GM12878 (cell line): ENCODE data around the gene RPLP2. TPM values are rescaled to one million over a fixed set of nuclear protein-coding genes. Genes with fewer than 3 reads are reported as not detected.

Experiments
- polyA plus RNA-seq, 11 experiments: library from polyadenylated mRNA; depleted of rRNA in 4 of 11; unstranded in 6 of 11; stranded (reverse) in 5 of 11; fragments of >200 nt; fragmentation: Nextera tagmentation in 4 of 11; fragmentation: Illumina TruSeq in 1 of 11; extraction: Ambion mirVana in 4 of 11; extraction: Trizol in 1 of 11; gene quantifications; 1 replicate in 1 of 11; 2 replicates in 10 of 11; pipeline versions ENCODE4 v1.2.1 to v1.2.3, GENCODE V29; 2011 to 2016; ENCODE audit warnings: inconsistent platforms in 2 of 11, missing spikeins in 2 of 11, low read depth in 1 of 11
- small RNA-seq: library from RNA; depleted of rRNA; stranded (forward); fragments of <200 nt; gene quantifications from one replicate; pipeline ENCODE3, GENCODE V24; 2014
- total RNA-seq, 4 experiments: library from RNA; depleted of rRNA in 3 of 4; stranded (reverse); fragments of >200 nt in 3 of 4; fragmentation: Illumina TruSeq in 1 of 4; extraction: Trizol in 1 of 4; gene quantifications; 2 replicates each; pipeline versions ENCODE4 v1.2.1 to v1.2.3, GENCODE V29; 2013 to 2021

RPLP2 gene
- total and polyA plus RNA-seq, 10 of the 15 experiments (the other 5 are each of a cell fraction or from before 2014, with no cell fraction given) = 488 to 3,558 (median 1,481) TPM

Small RNAs within 50 kb of the gene (small RNA-seq; reads per million reads assigned to genes)
- not detected for gene SNORA52

Other genes starting within 250 kb of the RPLP2 start
Only the 7 nearest of the 23 such genes appear.
- 19.0 and 28.2 TPM in 2 replicates for gene GATD1, start 32.5 kb upstream of the RPLP2 start, total RNA-seq (2014; rRNA removed)
- 16.3 and 20.3 TPM in 2 replicates for gene GATD1, start 32.5 kb upstream of the RPLP2 start, total RNA-seq (2014; rRNA removed; fragmentation: Illumina TruSeq; extraction: Trizol)
- gene GATD1, start 32.5 kb upstream of the RPLP2 start, total RNA-seq (2021) = 59.7 and 62.3 TPM in 2 replicates
- 11.8 and 17.0 TPM in 2 replicates for gene GATD1, start 32.5 kb upstream of the RPLP2 start, polyA plus RNA-seq (2011; rRNA removed)
- 4.3 and 18.5 TPM in 2 replicates for gene GATD1, start 32.5 kb upstream of the RPLP2 start, polyA plus RNA-seq (2014; fragmentation: Illumina TruSeq; extraction: Trizol)
- 1 to 10 TPM; 1.2 to 3.3 TPM for gene GATD1, start 32.5 kb upstream of the RPLP2 start, polyA plus RNA-seq (2014; fragmentation: Nextera tagmentation; extraction: Ambion mirVana)
- gene GATD1, start 32.5 kb upstream of the RPLP2 start, polyA plus RNA-seq (2014; rRNA removed) = 85.8 and 92.6 TPM in 2 replicates
- gene GATD1, start 32.5 kb upstream of the RPLP2 start, polyA plus RNA-seq (2016; fragmentation: Nextera tagmentation; extraction: Ambion mirVana) = 10 to 100 TPM; 24.3 to 28.0 TPM
- gene CEND1, start 19.9 kb upstream of the RPLP2 start, total RNA-seq (2014; rRNA removed) = 5.5 and 7.2 TPM in 2 replicates
- gene CEND1, start 19.9 kb upstream of the RPLP2 start, total RNA-seq (2014; rRNA removed; fragmentation: Illumina TruSeq; extraction: Trizol) = 1.3 and 2.2 TPM in 2 replicates
- gene CEND1, start 19.9 kb upstream of the RPLP2 start, total RNA-seq (2021) = 6.9 and 9.0 TPM in 2 replicates
- gene CEND1, start 19.9 kb upstream of the RPLP2 start, polyA plus RNA-seq (2011; rRNA removed) = 0.22 and 0.31 TPM in 2 replicates
- 0.35 and 1.4 TPM in 2 replicates for gene CEND1, start 19.9 kb upstream of the RPLP2 start, polyA plus RNA-seq (2014; fragmentation: Illumina TruSeq; extraction: Trizol)
- gene CEND1, start 19.9 kb upstream of the RPLP2 start, polyA plus RNA-seq (2014; fragmentation: Nextera tagmentation; extraction: Ambion mirVana) = under 1 TPM in 1 of 2 experiments, not detected in 1; 0.55 TPM
- 7.3 and 10.1 TPM in 2 replicates for gene CEND1, start 19.9 kb upstream of the RPLP2 start, polyA plus RNA-seq (2014; rRNA removed)
- gene CEND1, start 19.9 kb upstream of the RPLP2 start, polyA plus RNA-seq (2016; fragmentation: Nextera tagmentation; extraction: Ambion mirVana) = 10 to 100 TPM; 12.7 to 13.6 TPM
- 7.5 and 8.3 TPM in 2 replicates for gene SLC25A22, start 11.7 kb upstream of the RPLP2 start, total RNA-seq (2014; rRNA removed)
- 3.6 and 3.9 TPM in 2 replicates for gene SLC25A22, start 11.7 kb upstream of the RPLP2 start, total RNA-seq (2014; rRNA removed; fragmentation: Illumina TruSeq; extraction: Trizol)
- gene SLC25A22, start 11.7 kb upstream of the RPLP2 start, total RNA-seq (2021) = 22.8 and 27.0 TPM in 2 replicates
- 2.9 and 8.0 TPM in 2 replicates for gene SLC25A22, start 11.7 kb upstream of the RPLP2 start, polyA plus RNA-seq (2011; rRNA removed)
- gene SLC25A22, start 11.7 kb upstream of the RPLP2 start, polyA plus RNA-seq (2014; fragmentation: Illumina TruSeq; extraction: Trizol) = 0.68 and 3.3 TPM in 2 replicates
- gene SLC25A22, start 11.7 kb upstream of the RPLP2 start, polyA plus RNA-seq (2014; fragmentation: Nextera tagmentation; extraction: Ambion mirVana) = under 1 TPM; 0.27 to 0.46 TPM
- 14.8 and 21.1 TPM in 2 replicates for gene SLC25A22, start 11.7 kb upstream of the RPLP2 start, polyA plus RNA-seq (2014; rRNA removed)
- 10 to 100 TPM; 14.4 to 18.4 TPM for gene SLC25A22, start 11.7 kb upstream of the RPLP2 start, polyA plus RNA-seq (2016; fragmentation: Nextera tagmentation; extraction: Ambion mirVana)
- gene PIDD1, start 4.7 kb upstream of the RPLP2 start, total RNA-seq (2014; rRNA removed) = 15.6 and 19.1 TPM in 2 replicates
- 3.8 and 4.0 TPM in 2 replicates for gene PIDD1, start 4.7 kb upstream of the RPLP2 start, total RNA-seq (2014; rRNA removed; fragmentation: Illumina TruSeq; extraction: Trizol)
- gene PIDD1, start 4.7 kb upstream of the RPLP2 start, total RNA-seq (2021) = 33.7 and 42.0 TPM in 2 replicates
- 2.8 and 8.0 TPM in 2 replicates for gene PIDD1, start 4.7 kb upstream of the RPLP2 start, polyA plus RNA-seq (2011; rRNA removed)
- gene PIDD1, start 4.7 kb upstream of the RPLP2 start, polyA plus RNA-seq (2014; fragmentation: Illumina TruSeq; extraction: Trizol) = 0.54 and 2.1 TPM in 2 replicates
- under 1 TPM; 0.11 to 0.84 TPM for gene PIDD1, start 4.7 kb upstream of the RPLP2 start, polyA plus RNA-seq (2014; fragmentation: Nextera tagmentation; extraction: Ambion mirVana)
- gene PIDD1, start 4.7 kb upstream of the RPLP2 start, polyA plus RNA-seq (2014; rRNA removed) = 52.2 and 64.4 TPM in 2 replicates
- gene PIDD1, start 4.7 kb upstream of the RPLP2 start, polyA plus RNA-seq (2016; fragmentation: Nextera tagmentation; extraction: Ambion mirVana) = 10 to 100 TPM; 52.6 to 53.6 TPM
- 9.3 and 9.8 TPM in 2 replicates for gene PNPLA2, start 8.9 kb downstream of the RPLP2 start, total RNA-seq (2014; rRNA removed)
- 2.5 and 4.2 TPM in 2 replicates for gene PNPLA2, start 8.9 kb downstream of the RPLP2 start, total RNA-seq (2014; rRNA removed; fragmentation: Illumina TruSeq; extraction: Trizol)
- gene PNPLA2, start 8.9 kb downstream of the RPLP2 start, total RNA-seq (2021) = 33.4 and 34.0 TPM in 2 replicates
- 1.7 and 5.1 TPM in 2 replicates for gene PNPLA2, start 8.9 kb downstream of the RPLP2 start, polyA plus RNA-seq (2011; rRNA removed)
- gene PNPLA2, start 8.9 kb downstream of the RPLP2 start, polyA plus RNA-seq (2014; fragmentation: Illumina TruSeq; extraction: Trizol) = 1.5 and 6.4 TPM in 2 replicates
- gene PNPLA2, start 8.9 kb downstream of the RPLP2 start, polyA plus RNA-seq (2014; fragmentation: Nextera tagmentation; extraction: Ambion mirVana) = under 1 TPM; 0.19 to 0.62 TPM
- gene PNPLA2, start 8.9 kb downstream of the RPLP2 start, polyA plus RNA-seq (2014; rRNA removed) = 18.3 and 26.5 TPM in 2 replicates
- gene PNPLA2, start 8.9 kb downstream of the RPLP2 start, polyA plus RNA-seq (2016; fragmentation: Nextera tagmentation; extraction: Ambion mirVana) = 10 to 100 TPM; 15.5 to 16.1 TPM
- gene CRACR2B, start 18.0 kb downstream of the RPLP2 start, total RNA-seq (2014; rRNA removed) = 19.2 and 20.1 TPM in 2 replicates
- 3.0 and 3.7 TPM in 2 replicates for gene CRACR2B, start 18.0 kb downstream of the RPLP2 start, total RNA-seq (2014; rRNA removed; fragmentation: Illumina TruSeq; extraction: Trizol)
- gene CRACR2B, start 18.0 kb downstream of the RPLP2 start, total RNA-seq (2021) = 29.6 and 32.6 TPM in 2 replicates
- gene CRACR2B, start 18.0 kb downstream of the RPLP2 start, polyA plus RNA-seq (2011; rRNA removed) = 3.3 and 8.8 TPM in 2 replicates
- 0.43 and 4.4 TPM in 2 replicates for gene CRACR2B, start 18.0 kb downstream of the RPLP2 start, polyA plus RNA-seq (2014; fragmentation: Illumina TruSeq; extraction: Trizol)
- gene CRACR2B, start 18.0 kb downstream of the RPLP2 start, polyA plus RNA-seq (2014; fragmentation: Nextera tagmentation; extraction: Ambion mirVana) = under 1 TPM; 0.10 to 0.31 TPM
- gene CRACR2B, start 18.0 kb downstream of the RPLP2 start, polyA plus RNA-seq (2014; rRNA removed) = 33.7 and 44.0 TPM in 2 replicates
- gene CRACR2B, start 18.0 kb downstream of the RPLP2 start, polyA plus RNA-seq (2016; fragmentation: Nextera tagmentation; extraction: Ambion mirVana) = 10 to 100 TPM; 16.6 to 17.0 TPM
- 26.2 and 37.1 TPM in 2 replicates for gene CD151, start 23.0 kb downstream of the RPLP2 start, total RNA-seq (2014; rRNA removed)
- gene CD151, start 23.0 kb downstream of the RPLP2 start, total RNA-seq (2014; rRNA removed; fragmentation: Illumina TruSeq; extraction: Trizol) = 11.1 and 17.6 TPM in 2 replicates
- gene CD151, start 23.0 kb downstream of the RPLP2 start, total RNA-seq (2021) = 28.6 and 31.7 TPM in 2 replicates
- gene CD151, start 23.0 kb downstream of the RPLP2 start, polyA plus RNA-seq (2011; rRNA removed) = 19.9 and 39.6 TPM in 2 replicates
- gene CD151, start 23.0 kb downstream of the RPLP2 start, polyA plus RNA-seq (2014; fragmentation: Illumina TruSeq; extraction: Trizol) = 1.5 and 9.4 TPM in 2 replicates
- gene CD151, start 23.0 kb downstream of the RPLP2 start, polyA plus RNA-seq (2014; fragmentation: Nextera tagmentation; extraction: Ambion mirVana) = 1 to 10 TPM in 1 of 2 experiments, under 1 TPM in 1; 0.52 to 1.4 TPM
- gene CD151, start 23.0 kb downstream of the RPLP2 start, polyA plus RNA-seq (2014; rRNA removed) = 40.1 and 41.7 TPM in 2 replicates
- gene CD151, start 23.0 kb downstream of the RPLP2 start, polyA plus RNA-seq (2016; fragmentation: Nextera tagmentation; extraction: Ambion mirVana) = 10 to 100 TPM in 1 of 2 experiments, 1 to 10 TPM in 1; 9.4 to 11.7 TPM